GM18526 (cell line): Measurements from ENCODE around the gene LTA.

Experiments
- POLR2A ChIP-seq: IDR thresholded peaks from 3 replicates; pipeline ENCODE4 v1.6.1; 2011; ENCODE audit not compliant: insufficient read length; ENCODE audit errors: extremely low read depth

LTA gene

GRCh38 chr6:31620586-31621319 lies 48.7 kb downstream of the LTA start, which contains the start of gene PRRC2A:
TSS of gene PRRC2A (plus strand) at chr6:31620715. CDS start at chr6:31622790, 2,075 bp downstream.
- TF ChIP-seq POLR2A, result peak; percentile 49

- TF ChIP-seq POLR2A, result no peak
Measured at GRCh38 chr6:31621320-31621939, 49.3 kb downstream of the LTA start.

- TF ChIP-seq POLR2A, result no peak
Measured at GRCh38 chr6:31621991-31622390, 49.9 kb downstream of the LTA start.

DNA sequence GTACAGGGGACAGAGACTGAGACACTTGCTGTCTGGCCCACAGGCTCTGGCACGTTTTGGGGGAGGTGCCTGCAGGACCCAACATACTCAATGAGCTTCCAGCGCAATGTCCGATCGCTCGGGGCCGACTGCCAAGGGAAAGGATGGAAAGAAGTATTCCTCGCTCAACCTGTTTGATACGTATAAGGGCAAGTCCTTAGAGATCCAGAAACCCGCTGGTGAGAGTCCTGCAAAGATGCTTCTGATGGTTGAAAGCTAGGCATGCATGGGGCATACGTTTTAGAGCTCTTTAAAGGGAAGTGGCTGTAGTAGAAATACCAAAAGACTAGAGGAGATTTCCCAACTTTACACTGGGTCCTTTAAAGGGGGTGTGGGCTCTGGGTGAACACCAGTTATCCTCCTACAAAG lies 50.6 kb downstream of the LTA start:
- no peak for TF ChIP-seq POLR2A
